PFSK-1 (cell line): ENCODE results near the gene GRID2IP.

Experiments used
- POLR2AphosphoS5 ChIP-seq: IDR thresholded peaks from 2 replicates; pipeline ENCODE4 v1.6.1; 2012; ENCODE audit warnings: low read depth, mild to moderate bottlenecking, control low read depth, low read length, moderate library complexity
- TAF1 ChIP-seq: IDR thresholded peaks from 2 replicates; pipeline ENCODE4 v1.6.1; 2012; ENCODE audit warnings: low read length, control low read depth, borderline replicate concordance; ENCODE audit not compliant: insufficient read depth

- TF ChIP-seq TAF1, result no peak
- TF ChIP-seq POLR2AphosphoS5, result no peak
Observed at GRCh38 chr7:6556196-6556595, 4.9 kb upstream of the GRID2IP start.
